ENCODE measurements around the gene GYPC.
"Not testable (repeated sequence)": the region's sequence is repeated elsewhere in the genome, so short reads cannot be mapped to it uniquely, and the experiment has no call there.

GYPC gene

DNA sequence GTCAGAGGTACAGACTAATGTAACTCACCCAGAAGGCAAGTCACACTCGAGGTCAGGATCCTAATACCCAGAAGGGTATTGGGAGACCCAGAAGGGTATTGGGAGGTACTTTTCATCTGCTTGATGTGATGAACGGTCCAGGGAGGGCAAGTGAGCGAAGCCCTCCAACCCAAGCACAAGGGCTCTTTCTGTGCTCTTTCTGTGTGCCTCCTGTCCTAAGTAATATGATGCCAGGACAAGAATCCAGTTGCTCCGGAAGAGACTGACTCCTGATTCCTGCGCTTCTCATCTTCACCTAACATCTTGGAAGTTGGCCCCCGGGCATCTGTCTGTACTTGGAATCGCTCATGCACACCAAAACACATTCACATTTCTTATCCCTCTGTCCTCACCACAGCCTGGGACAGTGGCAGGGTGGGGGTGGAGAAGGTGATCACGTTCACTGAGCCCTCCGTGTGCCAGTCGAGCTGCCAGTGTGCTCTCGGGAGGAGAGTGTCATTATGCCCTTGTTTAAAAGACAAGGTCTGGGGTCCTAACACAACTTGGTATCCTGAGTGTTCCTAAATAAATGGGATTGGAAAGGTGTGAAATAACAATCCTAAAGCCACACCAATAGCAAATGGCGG, 17.1 kb downstream of the GYPC start:
- no peak for DNase-seq

DNA sequence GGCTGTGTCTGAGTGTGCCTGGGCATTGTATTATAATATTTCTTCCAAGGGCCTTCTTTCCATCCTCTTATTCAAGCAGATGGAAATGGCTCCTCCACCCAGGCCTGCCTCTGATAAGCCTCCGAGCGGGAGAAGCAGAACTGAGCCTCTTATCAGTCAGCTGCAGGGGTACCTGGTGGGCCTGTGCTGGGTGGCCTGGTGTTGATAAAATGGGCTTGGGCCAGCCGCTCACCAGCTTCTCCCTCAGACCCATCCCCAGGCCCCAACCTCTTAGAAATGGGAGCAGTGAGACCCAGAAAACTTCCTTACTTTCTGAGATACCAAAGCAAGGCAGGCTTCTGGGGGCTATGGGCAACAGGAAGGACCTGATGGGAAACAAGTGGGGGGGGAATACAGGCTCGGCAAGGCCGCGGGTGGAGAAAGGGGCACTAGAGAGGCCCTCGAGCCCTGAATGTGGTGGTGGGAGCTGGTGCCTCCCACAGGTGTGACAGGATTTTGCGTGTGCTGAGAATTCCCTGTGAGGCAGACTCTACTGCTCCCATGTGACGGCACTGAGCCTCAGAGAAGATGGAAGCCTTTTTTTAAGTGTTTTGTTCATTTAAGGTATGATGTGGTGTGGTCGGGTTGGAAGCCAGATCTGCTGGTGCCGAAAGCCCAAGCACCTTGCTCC, 18.3 kb downstream of the GYPC start:
- no peak for DNase-seq

DNA sequence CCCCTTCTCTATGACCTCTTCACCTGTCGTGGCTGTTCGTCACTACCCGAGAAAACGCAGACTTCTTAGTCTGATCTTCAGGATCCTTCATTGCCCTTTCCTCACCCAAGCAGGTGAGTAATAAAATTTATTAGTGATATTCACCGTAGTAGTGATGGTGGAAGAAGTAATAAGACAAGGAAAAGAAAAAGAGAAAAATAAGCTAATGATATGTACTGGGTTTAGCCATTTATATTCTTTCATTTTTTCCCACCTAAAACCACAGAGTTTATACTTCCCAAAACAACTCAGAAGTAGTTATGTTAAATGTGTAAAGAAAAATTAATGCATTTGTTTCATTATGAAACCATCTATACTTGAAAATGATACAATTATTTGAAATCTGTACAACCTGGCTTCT, 19.7 kb downstream of the GYPC start:
- no peak for DNase-seq

DNA sequence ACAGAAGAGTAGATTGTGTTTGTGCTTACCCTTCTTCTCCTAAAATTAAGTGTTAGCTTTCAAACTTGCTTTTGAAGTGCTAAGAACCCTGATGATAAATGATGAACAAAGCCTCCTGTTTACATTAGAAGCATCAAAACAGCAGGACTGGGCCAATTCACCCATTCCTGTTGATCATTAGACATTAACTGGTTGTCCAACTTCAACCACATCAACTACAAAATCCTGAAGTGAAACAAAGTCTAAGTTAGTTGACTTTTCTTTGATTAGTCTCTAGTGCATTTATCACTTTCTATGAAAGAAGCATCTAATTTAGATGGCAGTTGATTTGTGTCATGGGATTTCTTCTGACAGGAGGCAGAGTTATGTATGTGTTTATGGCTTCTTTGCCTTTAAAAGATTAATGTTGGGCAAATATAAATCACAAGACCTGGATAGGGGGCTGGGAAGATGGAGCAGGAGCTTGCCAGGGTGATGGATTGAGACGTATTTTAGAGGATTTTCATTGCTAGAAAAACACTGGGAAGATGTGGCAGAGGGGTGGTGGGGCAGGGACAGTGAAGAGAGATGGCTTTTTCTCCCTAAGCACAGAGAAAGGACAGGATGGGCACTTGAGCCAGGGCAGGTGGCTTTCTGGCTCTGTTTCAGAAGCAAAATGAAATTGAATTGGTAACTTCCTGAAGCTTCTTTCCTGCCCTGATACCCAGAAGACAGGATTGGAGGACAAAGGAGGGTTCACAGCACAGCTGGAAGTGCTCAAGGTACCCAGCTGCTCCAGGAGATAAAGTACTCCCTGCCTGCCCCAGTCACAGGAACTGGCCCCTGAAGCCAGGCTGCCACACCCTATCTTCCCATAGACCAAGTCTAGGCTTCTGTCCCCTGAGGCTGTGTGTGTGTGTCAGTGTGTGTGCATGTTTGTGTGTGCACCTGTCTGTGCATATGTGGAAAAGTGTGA, 20.5 kb downstream of the GYPC start:
- DNase-seq = no peak

DNA sequence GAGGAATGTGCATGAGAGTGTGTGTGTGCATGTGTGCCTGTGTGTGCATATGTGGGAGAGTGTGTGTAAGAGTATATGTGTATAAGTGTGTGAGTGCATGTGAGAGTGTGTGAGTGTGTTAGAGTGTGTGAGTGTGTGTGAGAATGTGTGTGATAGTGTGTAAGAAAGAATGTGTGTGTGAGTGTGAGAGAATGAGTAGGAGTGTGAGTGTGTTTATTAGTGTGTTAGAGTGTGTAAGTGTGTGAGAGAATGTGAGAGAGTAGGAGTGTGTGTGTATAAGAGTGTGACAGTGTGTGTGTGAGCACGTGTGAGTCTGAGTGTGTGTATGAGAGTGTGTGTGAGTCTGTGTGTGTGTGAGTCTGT, 21.2 kb downstream of the GYPC start:
- no peak for DNase-seq

DNA sequence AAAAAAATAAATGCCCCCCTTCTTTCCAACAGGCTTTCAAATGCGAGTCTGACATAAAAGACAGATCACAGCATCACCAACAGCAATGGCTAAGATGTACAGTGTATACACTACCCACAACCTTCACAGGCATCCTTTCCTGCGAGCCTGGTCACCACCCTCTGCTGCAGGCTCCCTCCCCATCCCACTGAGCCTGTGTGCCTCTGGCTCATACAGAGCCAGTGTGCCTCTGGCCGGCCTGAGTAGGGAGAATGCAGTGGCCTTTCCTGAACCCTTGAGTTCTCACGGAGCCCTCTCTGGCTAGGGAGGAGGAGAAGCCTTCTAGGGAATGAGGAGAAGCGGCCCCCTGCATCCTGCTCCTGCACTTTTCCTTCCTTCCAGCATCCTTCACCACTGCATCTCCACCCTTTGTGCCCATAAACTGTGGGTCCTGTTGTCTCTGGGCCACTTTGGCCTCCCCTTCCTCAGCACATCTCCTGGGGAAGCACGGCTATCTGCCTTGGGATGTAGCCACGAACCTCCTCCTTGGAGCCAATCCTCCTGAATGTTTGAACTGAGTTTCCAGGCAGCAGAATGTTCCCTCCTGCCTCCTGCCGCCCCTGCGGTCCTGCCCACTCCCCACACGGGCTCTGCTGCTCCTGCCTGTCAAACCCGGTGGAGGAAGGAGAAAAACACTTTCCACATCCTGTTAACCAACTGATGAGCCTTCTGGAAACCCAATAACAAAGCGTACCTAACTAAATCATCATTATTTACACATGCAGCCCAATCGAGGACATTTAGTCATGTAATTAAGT, 22.5 kb downstream of the GYPC start:
- no peak for DNase-seq

DNA sequence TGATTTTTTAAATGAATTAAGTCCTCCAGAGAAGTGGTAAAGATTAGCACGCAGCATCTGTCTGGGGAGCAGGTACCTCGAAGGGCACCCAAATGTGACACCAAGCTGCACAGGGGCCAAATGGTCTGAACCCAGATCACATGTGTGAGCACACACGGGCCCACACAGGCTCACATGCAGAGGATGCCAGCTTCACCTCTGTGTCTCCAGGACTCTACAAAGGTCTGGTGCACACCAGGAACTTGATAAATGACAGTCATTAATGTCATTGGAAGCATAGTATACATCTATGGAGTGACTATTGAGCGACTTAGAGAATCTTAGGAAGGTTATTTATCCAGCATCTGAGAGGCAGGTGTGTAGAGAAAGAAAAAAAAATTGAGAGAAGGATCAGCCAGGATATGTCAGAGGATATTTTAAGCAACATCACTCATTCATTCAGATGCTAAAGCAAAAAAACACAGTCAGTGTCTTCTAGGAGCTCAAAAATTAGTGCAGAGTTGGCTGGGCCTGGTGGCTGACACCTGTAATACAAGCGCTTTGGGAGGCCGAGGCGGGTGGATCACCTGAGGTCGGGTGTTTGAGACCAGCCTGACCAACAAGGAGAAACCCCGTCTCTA, 23.2 kb downstream of the GYPC start:
- no peak for DNase-seq

DNA sequence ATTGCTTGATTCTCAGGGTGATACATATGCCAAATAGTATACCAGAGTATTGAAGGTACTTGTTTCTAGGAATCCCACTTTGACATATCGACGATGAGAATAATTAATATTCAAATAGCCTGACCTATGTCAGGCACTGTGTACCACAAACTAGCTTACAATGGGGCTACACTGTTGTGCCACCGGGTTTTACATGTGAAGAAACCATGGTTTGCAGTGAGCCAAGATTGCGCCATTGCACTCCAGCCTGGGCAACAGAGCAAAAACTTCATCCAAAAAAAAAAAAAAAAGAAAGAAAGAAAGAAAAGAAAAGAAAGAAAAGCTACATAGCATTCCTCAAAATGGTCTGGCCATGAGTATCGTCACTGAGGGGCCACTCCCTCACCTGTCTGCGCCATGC, 25.5 kb downstream of the GYPC start:
- DNase-seq = no peak

DNA sequence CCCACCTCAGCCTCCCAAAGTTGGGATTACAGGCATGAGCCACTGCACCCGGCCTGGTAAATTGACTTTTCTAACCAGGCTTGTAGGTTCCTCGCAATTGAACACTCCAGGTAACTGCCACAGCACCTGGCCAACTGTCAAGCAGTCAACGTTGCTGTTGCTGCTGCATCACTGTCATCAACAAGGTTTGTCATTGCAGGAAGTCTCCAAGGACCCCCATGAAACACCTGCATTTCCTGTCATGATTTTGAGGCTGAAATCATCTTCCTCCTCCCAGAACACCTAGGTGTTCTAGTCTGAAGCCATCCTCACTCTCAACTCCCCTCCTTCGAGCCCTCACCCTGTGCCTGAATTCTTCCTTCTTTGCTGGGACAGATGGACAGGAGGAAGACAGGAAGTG, 29.7 kb downstream of the GYPC start:
- DNase-seq = no peak

DNA sequence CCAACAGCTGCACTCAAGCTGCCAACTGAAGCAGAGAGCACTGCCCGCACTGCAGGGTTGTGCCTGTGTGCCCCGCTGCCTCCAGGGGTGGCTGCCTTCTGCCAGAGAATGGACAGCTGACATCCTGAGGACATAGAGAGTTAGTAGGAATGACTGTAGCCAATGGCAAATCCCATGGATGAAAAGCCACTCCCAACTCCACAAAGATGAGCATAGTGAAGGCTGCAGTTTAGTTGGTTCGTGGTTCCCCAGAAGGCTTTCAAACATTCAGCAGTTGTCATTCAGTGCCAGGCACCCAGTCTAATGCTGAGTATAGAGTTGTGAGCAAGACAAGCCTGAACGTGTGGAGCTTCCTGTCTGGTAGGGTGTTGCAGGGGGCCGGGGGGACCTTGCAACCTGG, 30.3 kb downstream of the GYPC start:
- DNase-seq = no peak

DNA sequence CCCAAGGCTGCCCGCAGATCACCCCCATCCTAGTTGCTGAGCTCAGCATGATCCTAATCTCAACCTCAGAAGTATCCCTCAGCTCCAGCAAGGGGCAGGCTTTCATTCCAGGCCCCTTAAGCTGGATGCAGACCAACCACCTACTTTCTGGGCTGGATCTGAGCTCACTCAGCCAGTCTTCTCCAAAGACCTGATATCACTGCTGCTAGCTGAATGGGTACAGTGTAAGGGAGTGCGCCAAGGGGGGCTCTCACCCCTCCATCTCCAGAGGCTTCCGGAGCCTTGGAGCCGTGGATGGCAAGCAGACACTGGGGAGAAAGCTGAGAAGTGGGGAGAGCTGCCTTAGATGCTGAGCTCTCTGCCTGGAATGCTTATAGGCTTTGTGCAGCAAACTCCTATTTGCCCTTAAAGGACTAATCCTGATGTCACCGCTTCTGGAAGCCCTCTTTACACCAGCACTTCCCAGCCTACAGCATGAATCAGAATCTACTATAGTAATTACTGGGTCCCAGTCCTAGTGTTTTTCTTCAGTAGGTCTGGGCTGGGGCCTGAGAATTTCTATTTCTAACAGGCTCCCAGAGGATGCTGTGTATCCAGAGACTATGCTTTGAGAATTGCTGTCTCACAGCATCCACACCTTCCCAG, 31.0 kb downstream of the GYPC start:
- DNase-seq = no peak

DNA sequence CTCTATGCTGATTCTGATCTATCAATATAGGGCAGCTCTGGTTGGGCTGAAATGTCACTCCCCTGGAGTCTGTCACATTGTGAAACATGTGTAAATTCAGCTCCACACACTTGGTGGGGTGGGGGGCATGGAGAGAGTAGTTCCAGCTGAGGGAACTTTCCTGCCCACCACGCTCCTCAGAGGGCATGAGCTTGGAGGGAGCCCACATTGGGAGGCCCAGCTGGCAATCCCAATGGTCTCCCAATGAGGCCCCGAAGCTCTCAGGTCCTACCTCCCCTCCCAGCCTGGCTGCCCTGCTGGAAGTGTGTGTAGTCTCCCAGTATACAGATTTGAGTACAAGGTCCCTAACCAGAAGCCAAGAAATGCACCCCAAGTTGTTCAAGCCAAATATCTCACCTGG, 31.5 kb downstream of the GYPC start:
- DNase-seq = no peak

DNA sequence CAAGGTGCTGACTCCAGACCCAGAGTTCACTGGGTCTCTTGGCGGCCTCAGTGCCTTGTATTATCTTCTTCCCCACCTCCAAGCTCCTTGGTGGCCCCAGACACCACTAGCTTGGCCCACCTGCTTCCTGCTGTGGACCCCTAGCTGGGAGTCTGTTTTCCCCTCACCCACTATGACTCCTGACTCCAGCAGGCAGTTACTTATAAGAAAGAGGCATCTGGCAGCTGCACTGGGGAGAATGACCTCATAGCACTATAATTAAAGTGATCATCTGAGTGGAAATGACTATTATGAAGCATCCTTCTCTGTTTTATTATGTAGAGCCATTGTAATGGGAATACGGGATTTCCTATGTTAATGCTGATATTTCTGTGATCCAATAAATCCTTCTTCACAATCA, 32.6 kb downstream of the GYPC start:
- DNase-seq = peak; percentile 34

DNA sequence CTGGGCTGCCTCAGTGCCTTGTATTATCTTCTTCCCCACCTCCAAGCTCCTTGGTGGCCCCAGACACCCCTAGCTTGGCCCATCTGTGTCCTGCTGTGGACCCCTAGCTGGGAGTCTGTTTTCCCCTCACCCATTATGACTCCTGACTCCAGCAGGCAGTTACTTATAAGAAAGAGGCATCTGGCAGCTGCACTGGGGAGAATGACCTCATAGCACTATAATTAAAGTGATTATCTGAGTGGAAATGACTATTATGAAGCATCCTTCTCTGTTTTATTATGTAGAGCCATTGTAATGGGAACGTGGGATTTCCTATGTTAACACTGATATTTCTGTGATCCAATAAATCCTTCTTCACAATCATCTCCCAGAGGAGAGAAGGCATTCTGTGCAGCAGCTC, 36.3 kb downstream of the GYPC start:
- DNase-seq = peak; percentile 52

DNA sequence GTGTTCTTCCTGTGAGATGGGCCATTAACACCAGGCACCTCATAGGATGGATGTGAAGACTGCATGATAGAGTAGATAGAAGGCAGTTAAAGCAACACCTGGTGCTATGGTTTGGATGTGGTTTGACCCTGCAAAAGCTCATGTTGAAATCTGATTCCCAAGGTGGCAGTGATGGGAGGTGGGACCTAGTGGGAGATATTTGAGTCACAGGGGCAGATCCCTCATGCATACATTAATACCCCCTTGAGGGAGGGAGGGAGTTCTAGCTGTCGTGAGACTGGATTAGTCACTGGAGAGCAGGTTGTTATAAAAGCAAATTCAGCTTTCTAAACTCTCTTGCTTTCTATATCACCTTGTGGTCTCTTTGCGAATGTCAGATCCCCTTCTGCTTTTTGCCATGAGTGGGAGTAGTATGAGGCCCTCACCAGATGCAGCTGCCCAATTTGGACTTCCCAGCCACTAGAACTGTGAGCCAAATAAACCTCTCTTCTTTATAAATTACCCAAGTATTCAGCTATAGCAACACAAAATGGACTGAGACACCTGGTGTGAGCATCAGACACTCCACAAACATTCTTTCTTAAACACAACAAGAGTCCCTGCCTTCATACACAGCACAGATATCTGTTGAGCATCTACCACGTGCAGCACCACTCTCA, 37.1 kb downstream of the GYPC start:
- not testable (repeated sequence) for DNase-seq

DNA sequence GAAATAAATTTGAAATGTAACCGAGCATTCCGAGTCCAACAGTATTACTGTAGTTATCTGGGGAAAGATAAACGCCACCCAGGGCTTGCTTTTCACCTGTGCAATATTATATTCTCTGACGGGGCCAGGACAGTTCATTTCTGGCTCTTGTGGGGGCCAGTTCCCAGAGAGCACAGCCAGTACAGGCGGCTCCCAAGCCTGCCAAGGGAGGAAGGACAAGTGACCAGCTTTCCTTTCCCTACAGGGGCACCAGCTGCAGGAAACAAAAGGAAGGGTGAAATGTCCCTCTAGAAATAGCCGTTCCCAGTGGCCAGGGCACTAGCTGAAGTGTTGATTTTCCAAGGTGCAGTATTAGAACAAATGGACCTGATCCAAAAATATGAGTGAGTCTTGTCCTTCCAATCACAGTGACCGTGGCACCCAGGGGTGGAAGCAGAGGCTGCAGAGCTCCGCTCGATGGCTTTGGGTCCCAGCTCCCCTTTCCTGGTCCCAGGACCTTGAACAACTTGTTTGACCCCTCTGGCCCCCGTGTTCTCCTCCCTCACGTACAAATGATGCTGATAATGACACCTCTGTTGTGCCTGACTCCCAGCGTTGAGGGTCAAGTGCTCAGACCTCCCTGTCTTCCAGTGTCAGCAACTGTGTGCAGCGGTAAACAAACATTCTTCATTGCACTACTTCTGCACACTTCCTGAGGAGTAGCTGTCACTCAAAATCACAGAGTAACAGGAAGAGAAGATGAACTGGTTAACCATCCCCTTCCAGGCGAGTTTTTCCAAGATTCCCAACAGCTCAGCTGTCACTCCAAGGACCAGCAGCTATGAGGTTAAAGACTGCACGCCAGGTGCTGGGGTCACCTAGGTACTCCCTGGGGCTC, 40.9 kb downstream of the GYPC start:
- DNase-seq = no peak

DNA sequence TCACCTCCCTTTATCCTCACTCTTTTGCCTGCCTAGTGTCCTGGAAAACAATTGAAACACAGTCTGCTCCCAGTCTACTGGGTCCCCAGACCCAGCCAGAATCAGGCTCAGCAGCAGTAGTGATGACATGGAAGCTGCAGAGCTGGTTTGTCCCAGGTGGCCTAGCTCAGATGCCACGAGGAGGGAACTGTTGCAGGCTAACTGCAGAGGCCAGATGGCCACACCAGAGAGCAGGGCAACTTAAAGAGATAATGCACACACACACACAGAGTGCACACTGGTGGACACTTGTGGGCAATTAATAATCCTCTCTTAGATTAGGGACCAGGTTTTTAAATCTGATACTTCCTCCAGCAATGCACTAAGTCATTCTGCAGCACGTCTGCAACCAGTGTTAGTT, 42.4 kb downstream of the GYPC start:
- no peak for DNase-seq

DNA sequence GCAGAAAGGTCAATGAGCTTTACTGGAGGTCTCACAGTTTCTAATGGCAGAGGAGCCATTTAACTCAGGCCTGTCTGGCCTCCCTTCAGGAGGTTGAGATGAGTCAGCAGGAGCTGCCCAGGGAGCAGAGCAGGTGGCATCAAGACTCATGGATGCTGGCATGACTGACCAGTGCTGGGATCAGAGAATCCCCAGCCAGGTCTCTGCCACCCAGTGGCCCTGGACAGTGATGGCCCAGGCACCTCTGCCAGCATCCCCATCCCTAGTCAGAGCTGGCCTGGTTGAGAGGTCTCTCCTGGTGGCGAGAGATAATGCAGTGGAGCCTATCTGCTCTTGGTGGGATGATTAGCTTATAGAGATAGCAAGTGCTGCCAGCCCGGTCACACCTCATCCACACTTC, 43.1 kb downstream of the GYPC start:
- no peak for DNase-seq

DNA sequence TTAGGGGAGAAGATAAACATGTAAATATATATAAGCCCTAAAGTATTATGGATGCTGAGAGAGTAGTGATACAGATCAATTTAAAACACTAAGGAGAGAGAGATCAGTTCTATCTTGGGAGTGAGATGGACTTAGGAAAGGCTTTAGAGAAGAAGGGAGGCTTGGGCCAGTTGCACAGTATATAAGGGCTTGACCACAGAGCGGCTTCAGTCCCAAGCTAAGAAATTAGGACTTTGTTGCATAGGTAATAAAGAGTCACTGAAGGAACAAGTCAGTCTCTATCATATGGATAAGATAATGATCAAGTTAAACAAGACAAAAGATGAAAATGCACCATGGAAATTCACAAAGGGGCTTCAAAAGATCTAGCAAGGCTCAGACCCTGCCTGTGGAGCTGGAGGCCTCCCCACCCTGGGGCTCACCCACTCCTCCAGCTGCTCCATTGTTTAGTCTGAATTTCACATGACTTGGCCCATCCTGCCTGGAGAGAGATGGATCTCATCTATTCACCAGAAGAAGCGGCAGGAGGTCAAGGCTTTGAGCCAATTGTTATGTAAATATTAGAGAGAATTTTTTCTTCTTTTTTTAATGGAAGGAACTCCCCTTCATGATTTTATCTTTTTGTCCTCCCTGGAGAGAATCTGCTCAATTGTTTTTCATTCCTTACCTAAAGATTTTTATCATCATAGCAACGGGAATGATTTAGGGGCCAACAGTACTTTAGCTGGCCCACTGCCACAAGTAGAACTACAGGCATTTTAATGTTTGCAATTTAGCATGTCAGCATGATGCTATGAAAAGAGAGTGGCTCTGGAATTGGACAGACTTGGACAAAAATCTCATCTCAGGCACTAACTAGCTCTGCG, 44.0 kb downstream of the GYPC start:
- DNase-seq = peak; percentile 75

DNA sequence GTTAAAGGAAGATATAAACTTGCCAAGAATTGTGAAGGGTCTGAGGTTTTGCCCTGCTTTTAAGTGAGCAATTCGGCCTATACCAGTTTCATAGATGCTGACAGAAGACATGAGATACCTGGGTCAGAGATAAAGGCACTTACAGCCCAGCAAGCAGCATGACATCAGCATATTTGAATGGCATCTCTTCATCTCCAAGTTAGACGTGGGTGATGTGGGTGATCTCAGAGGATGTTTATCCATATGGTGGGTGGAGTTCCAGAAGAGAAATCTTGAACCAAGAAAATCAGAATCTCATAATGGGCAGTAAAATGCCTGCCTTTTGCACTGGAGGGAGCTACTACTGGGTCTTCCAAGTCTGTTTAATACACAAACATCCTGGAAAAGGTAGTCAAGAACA, 44.7 kb downstream of the GYPC start:
- DNase-seq = no peak

Measured in NCI-H2227 treated with DMSO at 0.1 percent for 48 hours (cell line).